Gastrocnemius medialis (tissue), 4 donors: ENCODE results near the gene SHC2. TPM values are rescaled to one million over a fixed set of nuclear protein-coding genes. Genes with fewer than 3 reads are reported as not detected.
"Not testable (repeated sequence)": the region's sequence is repeated elsewhere in the genome, so short reads cannot be mapped to it uniquely, and the experiment has no call there.

Source experiments
- ATAC-seq, 2 donors: fragments of 150-250 bp; one replicate each; pipeline ENCODE4 v1.9.1; 2016
- DNase-seq, 2 donors: peaks; one replicate each; pipeline ENCODE4 v3.0.0-alpha.2; 2019
- H3K27ac ChIP-seq, 4 donors: fragments of 200-600 bp; sonication (generic); 1 replicate in 1 of 4; 2 replicates in 3 of 4; pipeline ENCODE4 v1.5.1; 2016 to 2018; ENCODE audit warnings: mild to moderate bottlenecking in 2 of 4, moderate library complexity in 1 of 4
- H3K27me3 ChIP-seq, 3 donors: fragments of 200-600 bp; sonication (generic) in 2 of 3; 1 replicate in 1 of 3; 2 replicates in 2 of 3; pipeline versions ENCODE4 v1.5.1 to v1.6.0; 2016 to 2019; ENCODE audit warnings: mild to moderate bottlenecking in 1 of 3, moderate library complexity in 1 of 3
- H3K36me3 ChIP-seq, 2 donors: fragments of 200-600 bp; sonication (generic) in 1 of 2; one replicate each; pipeline ENCODE4 v1.5.1; 2017 to 2018
- H3K4me1 ChIP-seq, 2 donors: fragments of 200-600 bp; sonication (generic) in 1 of 2; one replicate each; pipeline ENCODE4 v1.5.1; 2016 to 2017; ENCODE audit warnings: mild to moderate bottlenecking in 2 of 2
- H3K4me3 ChIP-seq, 4 donors: fragments of 200-600 bp; sonication (generic) in 3 of 4; 1 replicate in 1 of 4; 2 replicates in 3 of 4; pipeline ENCODE4 v1.5.1; 2016 to 2019; ENCODE audit warnings: mild to moderate bottlenecking in 2 of 4
- H3K9me3 ChIP-seq, 3 donors: fragments of 200-600 bp; sonication (generic) in 2 of 3; 1 replicate in 1 of 3; 2 replicates in 2 of 3; pipeline ENCODE4 v1.5.1; 2016 to 2019
- CTCF ChIP-seq, 5 experiments: fragments of 450-650 bp in 3 of 5; fragments of 200-600 bp in 2 of 5; sonication (generic) in 2 of 5; IDR thresholded peaks in 4 of 5; conservative IDR thresholded peaks in 1 of 5; 1 replicate in 4 of 5; 2 replicates in 1 of 5; pipeline ENCODE4 v1.5.1; 2016 to 2019; ENCODE audit warnings: antibody characterized with exemption in 5 of 5, mild to moderate bottlenecking in 3 of 5, moderate library complexity in 3 of 5
- POLR2A ChIP-seq, 2 donors: fragments of 450-650 bp; IDR thresholded peaks; one replicate each; pipeline ENCODE4 v1.6.1; 2017; ENCODE audit warnings: antibody characterized with exemption in 2 of 2, mild to moderate bottlenecking in 2 of 2, moderate library complexity in 2 of 2
- in situ Hi-C, 4 donors: fragments of 200-750 bp; cut with MboI; loops; one replicate each; pipeline versions ENCODE4 v1.15.0 to v1.8.0; 2017; ENCODE audit warnings: low sequenced_read_pairs in 4 of 4
- intact Hi-C: fragments of 100-400 bp; cut with DNase I; formaldehyde crosslinking; loops from one replicate; pipeline ENCODE4 v1.15.1; 2023; ENCODE audit warnings: low total_unique reads
- total RNA-seq, 4 donors: library from RNA; depleted of rRNA; stranded (reverse); fragments of >200 nt; gene quantifications; one replicate each; pipeline versions ENCODE4 v1.1.0 to v1.2.3, GENCODE V29; 2016

The SHC2 gene
- total RNA-seq, 4 donors from 2014 or later: 2.1 to 6.2 (median 4.5) TPM

- DNase-seq: no peak
- Histone ChIP-seq H3K4me1 (peaks cover 5% of the 10 kb centered on the region in 2 donors), H3K36me3 (no peaks in the 10 kb centered on the region), H3K9me3 (no peaks in the 10 kb centered on the region), H3K27ac (no peak overlapping the region), H3K4me3 (no peak overlapping the region), H3K27me3 (peaks cover 22 to 40% (median 30%) of the 10 kb centered on the region in 3 donors)
- in situ Hi-C loops: no loop called here
- no peak for TF ChIP-seq CTCF (IDR thresholded peaks at IDR 0.05 in 4 of 5, conservative IDR thresholded peaks at IDR 0.05 in 1 of 5)
- no peak for TF ChIP-seq POLR2A (IDR thresholded peaks at IDR 0.05)
- intact Hi-C loops: no loop called here
- ATAC-seq: no peak
Observed at GRCh38 chr19:412356-413355, 48.2 kb downstream of the SHC2 start.

- no peak for DNase-seq
- ATAC-seq: no peak
- H3K36me3 ChIP-seq: no peaks in the 10 kb centered on the region
- peaks cover 5% of the 10 kb centered on the region in 2 donors for H3K4me1 ChIP-seq
- intact Hi-C loops (no loop called here), in situ Hi-C loops (no loop called here)
- H3K4me3 ChIP-seq: no peak overlapping the region
- TF ChIP-seq POLR2A (IDR thresholded peaks at IDR 0.05) (no peak), CTCF (IDR thresholded peaks at IDR 0.05 in 4 of 5, conservative IDR thresholded peaks at IDR 0.05 in 1 of 5) (no peak)
- H3K27me3 ChIP-seq: peaks cover 22 to 46% (median 34%) of the 10 kb centered on the region in 3 donors
- no peaks in the 10 kb centered on the region for H3K9me3 ChIP-seq
- no peak overlapping the region for H3K27ac ChIP-seq
Observed at GRCh38 chr19:411723-412355, 49.0 kb downstream of the SHC2 start.

GRCh38 chr19:411121-411722 is 49.6 kb downstream of the SHC2 start:
- in situ Hi-C loops, H3K4me1 ChIP-seq, H3K36me3 ChIP-seq, ATAC-seq, intact Hi-C loops, H3K4me3 ChIP-seq, DNase-seq, H3K27ac ChIP-seq, H3K9me3 ChIP-seq: not testable (repeated sequence)
- peaks cover 22 to 51% (median 40%) of the 10 kb centered on the region in 3 donors for H3K27me3 ChIP-seq

- H3K4me3 ChIP-seq: no peak overlapping the region
- H3K27ac ChIP-seq: no peak overlapping the region
- no peaks in the 10 kb centered on the region for H3K9me3 ChIP-seq
- no peak for DNase-seq
- peaks cover 31 to 60% (median 50%) of the 10 kb centered on the region in 3 donors for H3K27me3 ChIP-seq
- intact Hi-C loops: no loop called here
- no peak for ATAC-seq
- H3K4me1 ChIP-seq: peaks cover 5% of the 10 kb centered on the region in 2 donors
- in situ Hi-C loops: no loop called here
- no peak for TF ChIP-seq POLR2A (IDR thresholded peaks at IDR 0.05)
- no peak for TF ChIP-seq CTCF (IDR thresholded peaks at IDR 0.05 in 4 of 5, conservative IDR thresholded peaks at IDR 0.05 in 1 of 5)
- H3K36me3 ChIP-seq: no peaks in the 10 kb centered on the region
Observed at GRCh38 chr19:410243-410781, 50.5 kb downstream of the SHC2 start.
